SK-N-SH (cell line): Measurements from ENCODE around the gene NOD2. TPM values are rescaled to one million over a fixed set of nuclear protein-coding genes. Genes with fewer than 3 reads are reported as not detected.

Experiments used
- CTCF ChIA-PET: fragments of 300-600, 350-600 bp; formaldehyde crosslinking; extraction: SDS; loops from one replicate; lab custom pipeline; 2021; lab: Yijun Ruan, JAX
- POLR2A ChIA-PET: fragments of 350-600 bp; sonication (Branson Sonifier 250); formaldehyde crosslinking; extraction: SDS; loops from one replicate; lab custom pipeline; 2020; ENCODE audit warnings: antibody characterized with exemption, inconsistent platforms; lab: Yijun Ruan, JAX
- DNase-seq: peaks from one replicate; pipeline ENCODE4 v3.0.0; 2012
- H2AFZ ChIP-seq: fragments of 200-600 bp; sonication (generic); 2 replicates; pipeline ENCODE4 v1.8.1; 2016; ENCODE audit warnings: antibody characterized with exemption, mild to moderate bottlenecking, low read depth
- H3F3A ChIP-seq: fragments of 200-600 bp; sonication (generic); replicated peaks from 2 replicates; pipeline ENCODE3; 2016; ENCODE audit warnings: antibody characterized with exemption, mild to moderate bottlenecking; ENCODE audit not compliant: insufficient read depth
- H3K27ac ChIP-seq, 2 experiments: fragments of 200-500 bp in 1 of 2; fragments of 200-600 bp in 1 of 2; sonication (Bioruptor generic) in 1 of 2; sonication (generic), shearing (Covaris generic) in 1 of 2; 2 replicates each; pipeline versions ENCODE4 v1.5.1 to v1.6.1; 2014 to 2016; ENCODE audit warnings: low read depth in 2 of 2, inconsistent platforms in 1 of 2, low read length in 1 of 2, mild to moderate bottlenecking in 1 of 2, mixed read lengths in 1 of 2
- H3K27me3 ChIP-seq: fragments of 200-600 bp; sonication (generic), shearing (Covaris generic); 2 replicates; pipeline ENCODE4 v1.6.1; 2016; ENCODE audit warnings: mixed run types; ENCODE audit not compliant: insufficient read depth
- H3K36me3 ChIP-seq, 2 experiments: fragments of 200-500 bp in 1 of 2; fragments of 200-600 bp in 1 of 2; sonication (Bioruptor generic) in 1 of 2; sonication (generic) in 1 of 2; replicated peaks in 1 of 2; 2 replicates each; pipeline versions ENCODE3 to v1.5.1; 2014 to 2016; ENCODE audit warnings: low read length in 1 of 2, mild to moderate bottlenecking in 1 of 2; ENCODE audit not compliant: insufficient read depth in 2 of 2, control insufficient read depth in 1 of 2
- H3K4me1 ChIP-seq, 2 experiments: fragments of 200-500 bp in 1 of 2; fragments of 200-600 bp in 1 of 2; sonication (Bioruptor generic) in 1 of 2; sonication (generic), shearing (Covaris generic) in 1 of 2; 2 replicates each; pipeline versions ENCODE4 v1.5.1 to v1.6.1; 2014 to 2016; ENCODE audit warnings: low read depth in 1 of 2, low read length in 1 of 2, mixed run types in 1 of 2; ENCODE audit not compliant: insufficient read depth in 2 of 2, control insufficient read depth in 1 of 2
- H3K4me2 ChIP-seq: fragments of 200-600 bp; sonication (generic), shearing (Covaris generic); 2 replicates; pipeline ENCODE4 v1.6.1; 2017; ENCODE audit warnings: mixed run types
- H3K4me3 ChIP-seq, 2 experiments: fragments of 200-500 bp in 1 of 2; fragments of 200-600 bp in 1 of 2; sonication (Bioruptor generic) in 1 of 2; sonication (generic), shearing (Covaris generic) in 1 of 2; 2 replicates each; pipeline versions ENCODE4 v1.5.1 to v1.8.1; 2014 to 2016; ENCODE audit warnings: low read depth in 2 of 2, inconsistent platforms in 1 of 2, low read length in 1 of 2, mild to moderate bottlenecking in 1 of 2, mixed read lengths in 1 of 2, moderate library complexity in 1 of 2
- H3K79me2 ChIP-seq: fragments of 200-600 bp; sonication (generic); 2 replicates; pipeline ENCODE4 v1.8.1; 2017; ENCODE audit warnings: mild to moderate bottlenecking; ENCODE audit not compliant: insufficient read depth
- H3K9ac ChIP-seq: fragments of 200-600 bp; sonication (generic); 2 replicates; pipeline ENCODE4 v1.6.1; 2017; ENCODE audit warnings: mixed run types
- H3K9me2 ChIP-seq: fragments of 200-600 bp; sonication (generic); 2 replicates; pipeline ENCODE4 v1.6.1; 2017; ENCODE audit warnings: mixed run types
- H3K9me3 ChIP-seq: fragments of 200-600 bp; sonication (generic); 2 replicates; pipeline ENCODE4 v1.6.1; 2017; ENCODE audit warnings: mixed run types, mild to moderate bottlenecking, moderate library complexity
- H4K20me1 ChIP-seq: fragments of 200-600 bp; sonication (generic); 2 replicates; pipeline ENCODE4 v1.6.1; 2017; ENCODE audit warnings: mild to moderate bottlenecking, mixed run types; ENCODE audit not compliant: insufficient read depth
- GABPA ChIP-seq: IDR thresholded peaks from 2 replicates; pipeline ENCODE4 v1.4.0; 2012; ENCODE audit warnings: low read depth, mild to moderate bottlenecking
- SMC3 ChIP-seq: IDR thresholded peaks from 2 replicates; pipeline ENCODE4 v1.6.1; 2012; ENCODE audit warnings: low read depth, low read length, improper control_type of control experiment
- TCF12 ChIP-seq: IDR thresholded peaks from 2 replicates; pipeline ENCODE4 v1.4.0; 2012
- WGBS: methylation state at CpG from one replicate; pipeline ENCODE4 v1.1.6; 2017; ENCODE audit warnings: low lambda C conversion rate; 5-methylcytosine and 5-hydroxymethylcytosine counted together
- polyA plus RNA-seq, 3 experiments: library from polyadenylated mRNA; depleted of rRNA; stranded (reverse); fragments of >200 nt; gene quantifications; 2 replicates each; pipeline ENCODE4 v1.2.3, GENCODE V29; 2012
- TF ChIP-seq, protein P1 (sequence below): IDR thresholded peaks from 2 replicates; pipeline ENCODE4 v1.6.1; 2012; ENCODE audit warnings: mild to moderate bottlenecking, low read depth, low read length, moderate library complexity

Gene NOD2
- polyA plus RNA-seq, 1 of the 3 experiments (the other 2 are of a cell fraction) = not detected

GRCh38 chr16:50674831-50675230, 18.6 kb upstream of the NOD2 start (continued):
- TF ChIP-seq, protein P1, sequence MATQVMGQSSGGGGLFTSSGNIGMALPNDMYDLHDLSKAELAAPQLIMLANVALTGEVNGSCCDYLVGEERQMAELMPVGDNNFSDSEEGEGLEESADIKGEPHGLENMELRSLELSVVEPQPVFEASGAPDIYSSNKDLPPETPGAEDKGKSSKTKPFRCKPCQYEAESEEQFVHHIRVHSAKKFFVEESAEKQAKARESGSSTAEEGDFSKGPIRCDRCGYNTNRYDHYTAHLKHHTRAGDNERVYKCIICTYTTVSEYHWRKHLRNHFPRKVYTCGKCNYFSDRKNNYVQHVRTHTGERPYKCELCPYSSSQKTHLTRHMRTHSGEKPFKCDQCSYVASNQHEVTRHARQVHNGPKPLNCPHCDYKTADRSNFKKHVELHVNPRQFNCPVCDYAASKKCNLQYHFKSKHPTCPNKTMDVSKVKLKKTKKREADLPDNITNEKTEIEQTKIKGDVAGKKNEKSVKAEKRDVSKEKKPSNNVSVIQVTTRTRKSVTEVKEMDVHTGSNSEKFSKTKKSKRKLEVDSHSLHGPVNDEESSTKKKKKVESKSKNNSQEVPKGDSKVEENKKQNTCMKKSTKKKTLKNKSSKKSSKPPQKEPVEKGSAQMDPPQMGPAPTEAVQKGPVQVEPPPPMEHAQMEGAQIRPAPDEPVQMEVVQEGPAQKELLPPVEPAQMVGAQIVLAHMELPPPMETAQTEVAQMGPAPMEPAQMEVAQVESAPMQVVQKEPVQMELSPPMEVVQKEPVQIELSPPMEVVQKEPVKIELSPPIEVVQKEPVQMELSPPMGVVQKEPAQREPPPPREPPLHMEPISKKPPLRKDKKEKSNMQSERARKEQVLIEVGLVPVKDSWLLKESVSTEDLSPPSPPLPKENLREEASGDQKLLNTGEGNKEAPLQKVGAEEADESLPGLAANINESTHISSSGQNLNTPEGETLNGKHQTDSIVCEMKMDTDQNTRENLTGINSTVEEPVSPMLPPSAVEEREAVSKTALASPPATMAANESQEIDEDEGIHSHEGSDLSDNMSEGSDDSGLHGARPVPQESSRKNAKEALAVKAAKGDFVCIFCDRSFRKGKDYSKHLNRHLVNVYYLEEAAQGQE = no peak

GRCh38 chr16:50675686-50676610, 17.5 kb upstream of the NOD2 start:
- no peaks in the 10 kb centered on the region for H4K20me1 ChIP-seq
- H3K36me3 ChIP-seq = no peaks in the 10 kb centered on the region
- H3K9ac ChIP-seq = no peak overlapping the region
- no peaks in the 10 kb centered on the region for H3K27me3 ChIP-seq
- H3K79me2 ChIP-seq = no peaks in the 10 kb centered on the region
- TF ChIP-seq TCF12 (no peak), SMC3 (no peak), GABPA (no peak)
- TF ChIP-seq, protein P1 = no peak
- TF ChIP-seq, all 33 proteins: peak for 0
- no peak for DNase-seq
- no peaks in the 10 kb centered on the region for H3K9me3 ChIP-seq
- ChIA-PET CTCF (interaction anchor here (0.6 to 16.3 kb wide), 5 partner anchors 9 to 138 kb away, joined by 3 to 168 read pairs (median 3); no protein-coding TSS in a partner anchor), POLR2A (no interaction called here)
- no peaks in the 10 kb centered on the region for H3K9me2 ChIP-seq
- H3K27ac ChIP-seq = no peak overlapping the region
- WGBS = 52% methylated on average over 23 of the region's 23 CpGs
- H3K4me2 ChIP-seq = no peak overlapping the region
- no peak overlapping the region for H3K4me3 ChIP-seq
- peaks cover 0 to 3% of the 10 kb centered on the region in 2 experiments; a peak in 1 of 4 replicates for H3K4me1 ChIP-seq
- H3F3A ChIP-seq = no peaks in the 10 kb centered on the region
- H2AFZ ChIP-seq = no peak overlapping the region
